HEK293 (cell line): ENCODE measurements around the gene STXBP3.

Source experiments
- CTCF ChIA-PET: fragments of 350-600 bp; formaldehyde crosslinking; extraction: SDS; loops from one replicate; lab custom pipeline; 2021; ENCODE audit warnings: antibody characterized with exemption; lab: Yijun Ruan, JAX
- POLR2A ChIA-PET: fragments of 300-600 bp; formaldehyde crosslinking; extraction: SDS; loops from one replicate; lab custom pipeline; 2020; ENCODE audit warnings: antibody characterized with exemption, inconsistent platforms; lab: Yijun Ruan, JAX
- H3K27ac ChIP-seq: fragments of 200-500 bp; sonication (Bioruptor generic); 2 replicates; pipeline ENCODE4 v1.5.1; 2014; ENCODE audit warnings: low read depth, low read length, control low read depth, inconsistent platforms; ENCODE audit errors: extremely low read depth
- H3K36me3 ChIP-seq, 2 experiments: fragments of 200-500 bp in 1 of 2; sonication (Bioruptor generic) in 1 of 2; 1 replicate in 1 of 2; 2 replicates in 1 of 2; pipeline ENCODE4 v1.5.1; 2014 to 2017; ENCODE audit warnings: inconsistent platforms in 2 of 2, low read length in 2 of 2; ENCODE audit not compliant: control insufficient read depth in 2 of 2, insufficient read depth in 1 of 2
- H3K4me1 ChIP-seq: fragments of 200-500 bp; sonication (Bioruptor generic); 2 replicates; pipeline ENCODE4 v1.5.1; 2014; ENCODE audit warnings: mild to moderate bottlenecking, low read length, inconsistent platforms; ENCODE audit not compliant: control insufficient read depth, insufficient read depth
- H3K4me3 ChIP-seq: 2 replicates; pipeline ENCODE4 v1.5.1; 2011; ENCODE audit warnings: low read depth, mild to moderate bottlenecking, control low read depth, low read length, moderate library complexity
- H3K9me3 ChIP-seq: fragments of 200-500 bp; sonication (Bioruptor generic); 2 replicates; pipeline ENCODE4 v1.5.1; 2014; ENCODE audit warnings: low read depth, low read length, inconsistent platforms; ENCODE audit not compliant: control insufficient read depth, insufficient read depth
- EGR2 ChIP-seq: fragments of 450-650 bp; formaldehyde crosslinking; IDR thresholded peaks from 2 replicates; pipeline ENCODE4 v1.5.1; 2016; ENCODE audit warnings: low read depth, missing biosample characterization, missing genetic modification characterization
- FEZF1 ChIP-seq: fragments of 450-650 bp; formaldehyde crosslinking; IDR thresholded peaks from 2 replicates; pipeline ENCODE4 v1.5.1; 2016; ENCODE audit warnings: missing biosample characterization, missing genetic modification characterization
- GLIS2 ChIP-seq: fragments of 450-650 bp; formaldehyde crosslinking; IDR thresholded peaks from 2 replicates; pipeline ENCODE4 v1.5.1; 2016; ENCODE audit warnings: missing biosample characterization, missing genetic modification characterization
- MZF1 ChIP-seq: fragments of 450-650 bp; formaldehyde crosslinking; IDR thresholded peaks from 2 replicates; pipeline ENCODE4 v1.5.1; 2017; ENCODE audit warnings: missing biosample characterization, missing genetic modification characterization, borderline replicate concordance
- REPIN1 ChIP-seq: fragments of 450-650 bp; formaldehyde crosslinking; IDR thresholded peaks from 2 replicates; pipeline ENCODE4 v1.5.1; 2017; ENCODE audit warnings: missing biosample characterization, missing genetic modification characterization, low read depth
- SALL2 ChIP-seq: fragments of 450-650 bp; formaldehyde crosslinking; IDR thresholded peaks from 2 replicates; pipeline ENCODE4 v1.5.0; 2017; ENCODE audit warnings: missing biosample characterization, mild to moderate bottlenecking, missing genetic modification characterization, borderline replicate concordance
- SP2 ChIP-seq: fragments of 450-650 bp; formaldehyde crosslinking; IDR thresholded peaks from 2 replicates; pipeline ENCODE4 v1.5.1; 2016; ENCODE audit warnings: missing biosample characterization, missing genetic modification characterization
- SP7 ChIP-seq: fragments of 450-650 bp; formaldehyde crosslinking; IDR thresholded peaks from 2 replicates; pipeline ENCODE4 v1.5.1; 2016; ENCODE audit warnings: missing biosample characterization, missing genetic modification characterization
- ZNF10 ChIP-seq: fragments of 450-650 bp; formaldehyde crosslinking; IDR thresholded peaks from 2 replicates; pipeline ENCODE4 v1.5.1; 2017; ENCODE audit warnings: missing biosample characterization, missing genetic modification characterization
- ZNF132 ChIP-seq: fragments of 450-650 bp; formaldehyde crosslinking; IDR thresholded peaks from 2 replicates; pipeline ENCODE4 v1.5.1; 2017; ENCODE audit warnings: missing biosample characterization, missing genetic modification characterization, borderline replicate concordance
- ZNF2 ChIP-seq: fragments of 450-650 bp; formaldehyde crosslinking; IDR thresholded peaks from 2 replicates; pipeline ENCODE4 v1.5.1; 2016; ENCODE audit warnings: missing biosample characterization, missing genetic modification characterization
- ZNF248 ChIP-seq: fragments of 450-650 bp; formaldehyde crosslinking; IDR thresholded peaks from 2 replicates; pipeline ENCODE4 v1.5.1; 2017; ENCODE audit warnings: missing biosample characterization, missing genetic modification characterization
- ZNF416 ChIP-seq: fragments of 450-650 bp; formaldehyde crosslinking; IDR thresholded peaks from 2 replicates; pipeline ENCODE4 v1.5.1; 2016; ENCODE audit warnings: missing biosample characterization, missing genetic modification characterization
- ZNF514 ChIP-seq: fragments of 450-650 bp; formaldehyde crosslinking; IDR thresholded peaks from 2 replicates; pipeline ENCODE4 v1.5.1; 2016; ENCODE audit warnings: missing biosample characterization, missing genetic modification characterization
- ZNF544 ChIP-seq: fragments of 450-650 bp; formaldehyde crosslinking; IDR thresholded peaks from 2 replicates; pipeline ENCODE4 v1.5.0; 2017; ENCODE audit warnings: missing biosample characterization, missing genetic modification characterization
- ZNF549 ChIP-seq: fragments of 450-650 bp; IDR thresholded peaks from 2 replicates; pipeline ENCODE4 v1.5.1; 2018; ENCODE audit warnings: missing biosample characterization, missing genetic modification characterization, mild to moderate bottlenecking, inconsistent platforms, moderate library complexity
- ZNF768 ChIP-seq: fragments of 450-650 bp; formaldehyde crosslinking; IDR thresholded peaks from 2 replicates; pipeline ENCODE4 v1.5.1; 2018; ENCODE audit warnings: missing biosample characterization, mild to moderate bottlenecking, missing genetic modification characterization
- TF ChIP-seq, protein P1 (sequence below): fragments of 450-650 bp; formaldehyde crosslinking; IDR thresholded peaks from 2 replicates; pipeline ENCODE4 v1.5.1; 2016; ENCODE audit warnings: missing biosample characterization, missing genetic modification characterization, borderline replicate concordance
- TF ChIP-seq, protein P2 (sequence below): fragments of 450-650 bp; formaldehyde crosslinking; IDR thresholded peaks from 2 replicates; pipeline ENCODE4 v1.5.1; 2016; ENCODE audit warnings: missing biosample characterization, missing genetic modification characterization
- TF ChIP-seq, protein P3 (sequence below): fragments of 450-650 bp; formaldehyde crosslinking; IDR thresholded peaks from 2 replicates; pipeline ENCODE4 v1.5.1; 2017; ENCODE audit warnings: missing biosample characterization, mild to moderate bottlenecking, missing genetic modification characterization, moderate library complexity
- TF ChIP-seq, protein P4 (sequence below): fragments of 450-650 bp; formaldehyde crosslinking; IDR thresholded peaks from 2 replicates; pipeline ENCODE4 v1.5.1; 2016; ENCODE audit warnings: missing biosample characterization, missing genetic modification characterization

STXBP3 gene

DNA sequence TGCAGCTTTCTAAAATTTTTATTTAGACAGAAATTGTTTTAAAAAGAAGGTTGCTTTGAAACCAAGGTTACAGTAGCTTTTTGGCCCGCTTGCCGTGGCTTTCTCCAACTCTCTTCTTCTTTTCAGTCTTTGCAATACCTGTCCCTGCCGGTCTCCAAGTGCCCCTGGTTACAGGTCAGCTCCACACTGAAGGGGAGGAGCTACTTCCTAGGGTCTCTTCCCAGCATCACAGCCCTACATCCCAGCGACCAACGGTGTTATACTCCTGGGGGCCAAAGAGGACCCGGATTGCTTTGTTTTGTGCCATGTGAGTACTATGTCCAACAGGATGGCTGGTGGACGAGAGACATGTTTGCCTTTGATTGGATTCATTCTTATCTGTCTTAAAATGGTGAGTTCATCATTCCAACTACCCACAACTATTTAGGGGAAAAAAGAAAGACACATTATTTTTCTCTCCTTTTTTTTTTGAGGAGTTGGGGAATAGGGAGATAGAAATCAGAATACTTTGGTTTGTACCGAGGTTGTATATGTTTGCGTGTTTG lies 33.8 kb upstream of the STXBP3 start, which contains the start of gene FNDC7 (continued):
- TF ChIP-seq, protein P1, sequence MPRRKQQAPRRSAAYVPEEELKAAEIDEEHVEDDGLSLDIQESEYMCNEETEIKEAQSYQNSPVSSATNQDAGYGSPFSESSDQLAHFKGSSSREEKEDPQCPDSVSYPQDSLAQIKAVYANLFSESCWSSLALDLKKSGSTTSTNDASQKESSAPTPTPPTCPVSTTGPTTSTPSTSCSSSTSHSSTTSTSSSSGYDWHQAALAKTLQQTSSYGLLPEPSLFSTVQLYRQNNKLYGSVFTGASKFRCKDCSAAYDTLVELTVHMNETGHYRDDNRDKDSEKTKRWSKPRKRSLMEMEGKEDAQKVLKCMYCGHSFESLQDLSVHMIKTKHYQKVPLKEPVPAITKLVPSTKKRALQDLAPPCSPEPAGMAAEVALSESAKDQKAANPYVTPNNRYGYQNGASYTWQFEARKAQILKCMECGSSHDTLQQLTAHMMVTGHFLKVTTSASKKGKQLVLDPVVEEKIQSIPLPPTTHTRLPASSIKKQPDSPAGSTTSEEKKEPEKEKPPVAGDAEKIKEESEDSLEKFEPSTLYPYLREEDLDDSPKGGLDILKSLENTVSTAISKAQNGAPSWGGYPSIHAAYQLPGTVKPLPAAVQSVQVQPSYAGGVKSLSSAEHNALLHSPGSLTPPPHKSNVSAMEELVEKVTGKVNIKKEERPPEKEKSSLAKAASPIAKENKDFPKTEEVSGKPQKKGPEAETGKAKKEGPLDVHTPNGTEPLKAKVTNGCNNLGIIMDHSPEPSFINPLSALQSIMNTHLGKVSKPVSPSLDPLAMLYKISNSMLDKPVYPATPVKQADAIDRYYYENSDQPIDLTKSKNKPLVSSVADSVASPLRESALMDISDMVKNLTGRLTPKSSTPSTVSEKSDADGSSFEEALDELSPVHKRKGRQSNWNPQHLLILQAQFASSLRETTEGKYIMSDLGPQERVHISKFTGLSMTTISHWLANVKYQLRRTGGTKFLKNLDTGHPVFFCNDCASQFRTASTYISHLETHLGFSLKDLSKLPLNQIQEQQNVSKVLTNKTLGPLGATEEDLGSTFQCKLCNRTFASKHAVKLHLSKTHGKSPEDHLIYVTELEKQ (tag by site-specific recombination), result no peak
- TF ChIP-seq, all 188 proteins: peak for 0

DNA sequence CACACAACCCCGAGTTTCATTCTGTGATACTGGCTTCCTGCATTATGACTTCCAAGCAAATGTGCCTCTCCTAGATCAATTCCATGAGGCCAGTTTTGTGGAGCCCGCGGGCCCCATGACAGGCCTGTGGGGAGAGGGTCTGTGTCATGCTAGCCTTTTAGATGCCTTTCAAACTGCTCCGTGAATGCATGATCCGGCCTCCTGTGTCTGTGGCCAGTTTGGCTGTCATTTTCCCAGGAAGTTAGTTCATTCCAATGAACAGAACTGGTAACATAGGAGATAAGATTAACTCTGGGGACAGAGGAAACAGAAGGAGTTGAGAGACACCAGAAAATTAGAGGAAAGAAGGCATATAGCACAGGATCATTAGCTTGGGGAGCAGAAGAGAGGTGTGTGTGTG lies 30.5 kb upstream of the STXBP3 start:
- Histone ChIP-seq H3K36me3 (no peaks in the 10 kb centered on the region), H3K4me1 (no peaks in the 10 kb centered on the region), H3K9me3 (no peaks in the 10 kb centered on the region), H3K27ac (no peak overlapping the region), H3K4me3 (no peak overlapping the region)
- TF ChIP-seq GLIS2 (tag by site-specific recombination) (no peak), ZNF544 (no peak), ZNF10 (tag by site-specific recombination) (no peak), ZNF514 (tag by site-specific recombination) (no peak), ZNF416 (tag by site-specific recombination) (no peak), SP2 (tag by site-specific recombination) (no peak), ZNF248 (tag by site-specific recombination) (no peak), ZNF2 (no peak)
- TF ChIP-seq, protein P2, sequence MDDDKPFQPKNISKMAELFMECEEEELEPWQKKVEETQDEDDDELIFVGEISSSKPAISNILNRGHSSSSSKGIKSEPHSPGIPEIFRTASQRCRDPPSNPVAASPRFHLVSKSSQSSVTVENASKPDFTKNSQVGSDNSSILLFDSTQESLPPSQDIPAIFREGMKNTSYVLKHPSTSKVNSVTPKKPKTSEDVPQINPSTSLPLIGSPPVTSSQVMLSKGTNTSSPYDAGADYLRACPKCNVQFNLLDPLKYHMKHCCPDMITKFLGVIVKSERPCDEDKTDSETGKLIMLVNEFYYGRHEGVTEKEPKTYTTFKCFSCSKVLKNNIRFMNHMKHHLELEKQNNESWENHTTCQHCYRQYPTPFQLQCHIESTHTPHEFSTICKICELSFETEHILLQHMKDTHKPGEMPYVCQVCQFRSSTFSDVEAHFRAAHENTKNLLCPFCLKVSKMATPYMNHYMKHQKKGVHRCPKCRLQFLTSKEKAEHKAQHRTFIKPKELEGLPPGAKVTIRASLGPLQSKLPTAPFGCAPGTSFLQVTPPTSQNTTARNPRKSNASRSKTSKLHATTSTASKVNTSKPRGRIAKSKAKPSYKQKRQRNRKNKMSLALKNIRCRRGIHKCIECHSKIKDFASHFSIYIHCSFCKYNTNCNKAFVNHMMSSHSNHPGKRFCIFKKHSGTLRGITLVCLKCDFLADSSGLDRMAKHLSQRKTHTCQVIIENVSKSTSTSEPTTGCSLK (tag by site-specific recombination), result no peak
- ChIA-PET POLR2A (no interaction called here), CTCF (interaction anchor here (0.6 kb wide), 1 partner anchor 14 kb away, joined by 3 read pairs; no protein-coding TSS in a partner anchor)

DNA sequence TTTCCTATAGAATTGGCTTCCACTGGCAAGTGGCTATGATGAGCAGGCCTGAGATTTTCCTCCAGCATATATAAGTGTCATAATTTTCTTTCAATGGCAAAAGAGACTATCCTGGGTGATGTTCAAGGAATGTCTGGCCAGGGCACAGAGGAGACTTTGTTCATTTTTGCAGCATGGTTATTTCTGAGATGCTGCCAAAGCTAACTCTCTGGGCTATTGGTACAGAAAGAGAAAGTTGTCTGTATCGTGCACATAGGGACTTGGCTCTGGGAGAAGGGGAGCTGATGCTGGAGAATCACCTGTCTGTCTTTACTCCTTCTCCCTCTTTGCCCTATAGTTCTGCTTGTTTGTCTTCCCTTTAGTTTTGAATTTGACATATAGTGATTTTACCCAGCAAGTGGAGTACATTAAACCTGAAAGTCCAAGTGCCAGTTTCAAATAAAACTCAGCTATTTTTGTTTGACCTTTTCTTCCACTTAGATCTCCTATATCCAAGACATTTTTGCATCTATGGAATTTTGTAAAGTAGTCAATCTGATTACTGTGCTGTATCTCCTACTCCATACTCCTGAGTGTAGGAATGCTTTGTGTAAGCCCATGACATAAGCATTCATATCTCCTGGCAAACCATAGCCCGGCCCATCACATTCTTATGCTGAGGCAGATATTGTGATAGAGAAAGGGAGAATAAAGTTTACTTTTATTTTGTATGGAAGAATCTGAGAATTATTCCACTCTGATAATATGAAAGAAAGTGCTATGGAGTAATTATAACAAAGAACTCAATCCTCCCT lies 29.8 kb upstream of the STXBP3 start:
- H3K4me3 ChIP-seq, result no peak overlapping the region

More for the DNA sequence above, 29.8 kb upstream of the STXBP3 start:
- no peak overlapping the region for H3K27ac ChIP-seq
- TF ChIP-seq, protein P3, sequence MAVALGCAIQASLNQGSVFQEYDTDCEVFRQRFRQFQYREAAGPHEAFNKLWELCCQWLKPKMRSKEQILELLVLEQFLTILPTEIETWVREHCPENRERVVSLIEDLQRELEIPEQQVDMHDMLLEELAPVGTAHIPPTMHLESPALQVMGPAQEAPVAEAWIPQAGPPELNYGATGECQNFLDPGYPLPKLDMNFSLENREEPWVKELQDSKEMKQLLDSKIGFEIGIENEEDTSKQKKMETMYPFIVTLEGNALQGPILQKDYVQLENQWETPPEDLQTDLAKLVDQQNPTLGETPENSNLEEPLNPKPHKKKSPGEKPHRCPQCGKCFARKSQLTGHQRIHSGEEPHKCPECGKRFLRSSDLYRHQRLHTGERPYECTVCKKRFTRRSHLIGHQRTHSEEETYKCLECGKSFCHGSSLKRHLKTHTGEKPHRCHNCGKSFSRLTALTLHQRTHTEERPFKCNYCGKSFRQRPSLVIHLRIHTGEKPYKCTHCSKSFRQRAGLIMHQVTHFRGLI, result no peak
- TF ChIP-seq FEZF1 (tag by site-specific recombination) (no peak), ZNF549 (tag by site-specific recombination) (no peak), SP7 (tag by site-specific recombination) (no peak), SALL2 (tag by site-specific recombination) (no peak), ZNF132 (no peak), REPIN1 (tag by site-specific recombination) (no peak), MZF1 (tag by site-specific recombination) (no peak), ZNF768 (tag by site-specific recombination) (no peak), EGR2 (tag by site-specific recombination) (no peak)
- TF ChIP-seq, protein P4, sequence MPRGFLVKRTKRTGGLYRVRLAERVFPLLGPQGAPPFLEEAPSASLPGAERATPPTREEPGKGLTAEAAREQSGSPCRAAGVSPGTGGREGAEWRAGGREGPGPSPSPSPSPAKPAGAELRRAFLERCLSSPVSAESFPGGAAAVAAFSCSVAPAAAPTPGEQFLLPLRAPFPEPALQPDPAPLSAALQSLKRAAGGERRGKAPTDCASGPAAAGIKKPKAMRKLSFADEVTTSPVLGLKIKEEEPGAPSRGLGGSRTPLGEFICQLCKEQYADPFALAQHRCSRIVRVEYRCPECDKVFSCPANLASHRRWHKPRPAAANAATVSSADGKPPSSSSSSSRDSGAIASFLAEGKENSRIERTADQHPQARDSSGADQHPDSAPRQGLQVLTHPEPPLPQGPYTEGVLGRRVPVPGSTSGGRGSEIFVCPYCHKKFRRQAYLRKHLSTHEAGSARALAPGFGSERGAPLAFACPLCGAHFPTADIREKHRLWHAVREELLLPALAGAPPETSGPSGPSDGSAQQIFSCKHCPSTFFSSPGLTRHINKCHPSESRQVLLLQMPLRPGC (tag by site-specific recombination), result no peak
- H3K9me3 ChIP-seq, result no peaks in the 10 kb centered on the region
- ChIA-PET CTCF (interaction anchor here (0.6 to 1.0 kb wide), 2 partner anchors 396 to 581 kb away, joined by 3 read pairs; a partner anchor contains a TSS), POLR2A (no interaction called here)
- no peaks in the 10 kb centered on the region for H3K36me3 ChIP-seq
- H3K4me1 ChIP-seq, result no peaks in the 10 kb centered on the region
